ENCODE data around the gene NHLRC1. TPM values are rescaled to one million over a fixed set of nuclear protein-coding genes. Genes with fewer than 3 reads are reported as not detected.

Gene NHLRC1
- total and polyA plus RNA-seq, 2 experiments from 2014 or later = 1.1 TPM

- H3K4me3 Mint-ChIP-seq = no peak overlapping the region
- H3K36me3 Mint-ChIP-seq (ENCODE audit: low read depth) = peaks cover 43% of the 10 kb centered on the region
- DNase-seq (ENCODE audit: low spot score) (no peak), ATAC-seq (no peak)
- Histone ChIP-seq H4K20me1 (replicated peaks; ENCODE audit: insufficient read depth) (no peaks in the 10 kb centered on the region), H3K27me3 (ENCODE audit: insufficient read depth) (no peaks in the 10 kb centered on the region), H3K4me2 (no peak overlapping the region), H3K36me3 (ENCODE audit: insufficient read depth) (peaks cover 30% of the 10 kb centered on the region), H3K79me2 (replicated peaks; ENCODE audit: insufficient read depth) (no peaks in the 10 kb centered on the region), H2AFZ (no peak overlapping the region), H3K27ac (ENCODE audit: low read depth) (no peak overlapping the region), H3K9me2 (ENCODE audit: insufficient read depth) (no peaks in the 10 kb centered on the region), H3K4me1 (ENCODE audit: insufficient read depth) (no peaks in the 10 kb centered on the region), H3F3A (replicated peaks; ENCODE audit: low read depth) (no peaks in the 10 kb centered on the region), H3K4me3 (no peak overlapping the region)
- peaks cover 13% of the 10 kb centered on the region for H3K9me3 Mint-ChIP-seq
- no peaks in the 10 kb centered on the region for H3K4me1 Mint-ChIP-seq
- no peak overlapping the region for H3K27ac Mint-ChIP-seq
- H3K27me3 Mint-ChIP-seq (ENCODE audit: insufficient read depth, low read depth, poor library complexity) = no peaks in the 10 kb centered on the region
- no peak for TF ChIP-seq ZNF331 (CRISPR knock-in tag; IDR thresholded peaks at IDR 0.05; ENCODE audit: low read depth)
- no peak for TF ChIP-seq JUNB (IDR thresholded peaks at IDR 0.05; ENCODE audit: unreplicated experiment)
- TF ChIP-seq STAT1 (IDR thresholded peaks at IDR 0.05; ENCODE audit: unreplicated experiment) = no peak
- TF ChIP-seq ZNF114 (CRISPR knock-in tag; IDR thresholded peaks at IDR 0.05) = no peak
- no peak for TF ChIP-seq ZNF462 (CRISPR knock-in tag; IDR thresholded peaks at IDR 0.05)
- no peak for TF ChIP-seq NANOG (IDR thresholded peaks at IDR 0.05; ENCODE audit: borderline replicate concordance)
- no peak for TF ChIP-seq EZH2 (IDR thresholded peaks at IDR 0.05; ENCODE audit: low read depth, unreplicated experiment)
- TF ChIP-seq POLR2AphosphoS5 (IDR thresholded peaks at IDR 0.05; ENCODE audit: low read depth) = no peak
- TF ChIP-seq EZH2phosphoT487 (IDR thresholded peaks at IDR 0.05; ENCODE audit: unreplicated experiment) = no peak
- TF ChIP-seq CTCF (conservative IDR thresholded peaks at IDR 0.05; ENCODE audit: low read depth in 2 of 2) = no peak
- no peak for TF ChIP-seq REST (IDR thresholded peaks at IDR 0.05; ENCODE audit: unreplicated experiment)
- no peak for TF ChIP-seq ETS1 (IDR thresholded peaks at IDR 0.05)
- TF ChIP-seq CREB1 (CRISPR knock-in tag; IDR thresholded peaks at IDR 0.05; ENCODE audit: low read depth) = no peak
Measured at GRCh38 chr6:18166312-18167036, 44.0 kb upstream of the NHLRC1 start.

Measured in GM23338 (cell line).